Measurements from ENCODE around the gene RPP21. TPM values are rescaled to one million over a fixed set of nuclear protein-coding genes. Genes with fewer than 3 reads are reported as not detected.

Gene RPP21
- total RNA-seq, 1 experiment from 2014 or later: 81.3 TPM

GRCh38 chr6:30344191-30344867 lies 627 bp upstream of the RPP21 start:
- ChIA-PET CTCF (no interaction called here), POLR2A (no interaction called here)
- intact Hi-C loops (cut with micrococcal nuclease; ENCODE audit: unreplicated experiment) (no loop called here), in situ Hi-C loops (cut with HindIII; ENCODE audit: low pct_unique_long_range_greater_than_20kb, low sequenced_read_pairs) (no loop called here)
- no peak for TF ChIP-seq SIN3A (IDR thresholded peaks at IDR 0.05; ENCODE audit: borderline replicate concordance, insufficient read depth, low read depth, low read length)
- TF ChIP-seq REST (IDR thresholded peaks at IDR 0.05; ENCODE audit: insufficient read depth in 1 of 2, low read depth in 2 of 2, low read length in 1 of 2): no peak
- no peak for TF ChIP-seq TCF7L2 (IDR thresholded peaks at IDR 0.05; ENCODE audit: low read depth, low read length)
- TF ChIP-seq CTCF (IDR thresholded peaks at IDR 0.05): no peak
- TF ChIP-seq POLR2AphosphoS5 (IDR thresholded peaks at IDR 0.05; ENCODE audit: low read depth, low read length): no peak
- ATAC-seq: peak; percentile 2; the same call in 1 of the 2 replicates
- Histone ChIP-seq H3K4me1 (ENCODE audit: control insufficient read depth, insufficient read depth, low read length) (peaks cover 5% of the 10 kb centered on the region; the same call in 1 of the 2 replicates), H3K4me3 (ENCODE audit: low read depth in 2 of 2, low read length in 2 of 2) (peak overlapping the region; percentile 75 to 87), H3K9me3 (ENCODE audit: control insufficient read depth, insufficient read depth, low read depth, low read length) (no peaks in the 10 kb centered on the region), H3K27ac (ENCODE audit: low read length) (peak overlapping the region; percentile 78), H3K27me3 (ENCODE audit: control insufficient read depth, insufficient read depth, low read length) (no peaks in the 10 kb centered on the region), H3K36me3 (ENCODE audit: control insufficient read depth, insufficient read depth, low read length) (no peaks in the 10 kb centered on the region)
- no TSS peak for BruUV-seq (replicated peaks)
- no peak for DNase-seq (ENCODE audit: low read depth, low spot score)

- BruUV-seq (replicated peaks): TSS peak; percentile 95
- no peak for DNase-seq (ENCODE audit: low read depth, low spot score)
- Histone ChIP-seq H3K4me3 (ENCODE audit: low read depth in 2 of 2, low read length in 2 of 2) (peak overlapping the region; percentile 75 to 87), H3K36me3 (ENCODE audit: control insufficient read depth, insufficient read depth, low read length) (no peaks in the 10 kb centered on the region), H3K27ac (ENCODE audit: low read length) (peak overlapping the region; percentile 77), H3K9me3 (ENCODE audit: control insufficient read depth, insufficient read depth, low read depth, low read length) (no peaks in the 10 kb centered on the region), H3K27me3 (ENCODE audit: control insufficient read depth, insufficient read depth, low read length) (no peaks in the 10 kb centered on the region), H3K4me1 (ENCODE audit: control insufficient read depth, insufficient read depth, low read length) (peaks cover 5% of the 10 kb centered on the region; the same call in 1 of the 2 replicates)
- CTCF ChIA-PET: interaction anchor here (0.6 kb wide), 1 partner anchor 126 kb away, joined by 3 read pairs; no protein-coding TSS in a partner anchor
- ATAC-seq: no peak
- TF ChIP-seq SIN3A (IDR thresholded peaks at IDR 0.05; ENCODE audit: borderline replicate concordance, insufficient read depth, low read depth, low read length) (no peak), REST (IDR thresholded peaks at IDR 0.05; ENCODE audit: insufficient read depth in 1 of 2, low read depth in 2 of 2, low read length in 1 of 2) (no peak), CTCF (IDR thresholded peaks at IDR 0.05) (no peak), TCF7L2 (IDR thresholded peaks at IDR 0.05; ENCODE audit: low read depth, low read length) (no peak), POLR2AphosphoS5 (IDR thresholded peaks at IDR 0.05; ENCODE audit: low read depth, low read length) (no peak)
- intact Hi-C loops (cut with micrococcal nuclease; ENCODE audit: unreplicated experiment): no loop called here
- POLR2A ChIA-PET: no interaction called here
- in situ Hi-C loops (cut with HindIII; ENCODE audit: low pct_unique_long_range_greater_than_20kb, low sequenced_read_pairs): no loop called here
These were observed 896 bp downstream of the RPP21 start for GRCh38 chr6:30345852-30346251.
